ENCODE results near the gene GID8.

DNA sequence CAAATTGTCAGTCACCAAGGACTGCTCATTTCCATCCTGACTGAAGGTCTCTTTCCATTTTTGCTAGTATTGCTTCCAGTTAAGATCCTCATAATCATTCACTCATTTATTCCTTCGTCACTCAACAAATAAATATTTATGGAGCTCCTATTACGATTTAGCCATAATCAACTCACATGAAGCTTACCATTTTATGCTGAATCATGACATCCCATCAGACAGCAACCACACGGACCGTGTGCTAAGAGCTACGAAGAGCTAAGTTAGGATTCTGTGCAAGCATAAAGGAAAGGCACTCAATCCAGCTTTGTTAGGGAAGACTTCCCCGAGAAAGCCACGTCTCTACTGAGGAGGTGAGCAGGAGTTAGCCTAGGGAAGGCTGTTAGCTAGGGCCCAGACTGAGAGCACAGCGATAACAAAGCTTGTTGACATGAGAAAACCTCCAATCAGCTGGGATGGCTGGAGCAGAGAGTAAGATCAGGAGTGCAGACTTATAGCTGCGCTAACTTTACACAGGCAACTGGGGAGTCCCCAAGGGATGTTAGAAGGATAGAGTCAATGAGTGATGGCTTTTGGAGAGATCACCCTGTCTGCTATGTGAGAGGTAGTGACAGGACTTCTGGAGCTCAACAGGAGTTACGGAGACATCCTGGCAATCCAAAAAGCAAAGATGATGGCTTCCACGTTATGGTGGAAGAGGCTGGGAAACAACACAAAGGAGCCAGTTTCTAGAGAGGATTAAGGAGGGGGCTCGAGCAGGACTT is 2.6 kb upstream of the GID8 start:
- no peak for TF ChIP-seq POLR2A (IDR thresholded peaks at IDR 0.05; ENCODE audit: low read depth)
- TF ChIP-seq, protein P1, sequence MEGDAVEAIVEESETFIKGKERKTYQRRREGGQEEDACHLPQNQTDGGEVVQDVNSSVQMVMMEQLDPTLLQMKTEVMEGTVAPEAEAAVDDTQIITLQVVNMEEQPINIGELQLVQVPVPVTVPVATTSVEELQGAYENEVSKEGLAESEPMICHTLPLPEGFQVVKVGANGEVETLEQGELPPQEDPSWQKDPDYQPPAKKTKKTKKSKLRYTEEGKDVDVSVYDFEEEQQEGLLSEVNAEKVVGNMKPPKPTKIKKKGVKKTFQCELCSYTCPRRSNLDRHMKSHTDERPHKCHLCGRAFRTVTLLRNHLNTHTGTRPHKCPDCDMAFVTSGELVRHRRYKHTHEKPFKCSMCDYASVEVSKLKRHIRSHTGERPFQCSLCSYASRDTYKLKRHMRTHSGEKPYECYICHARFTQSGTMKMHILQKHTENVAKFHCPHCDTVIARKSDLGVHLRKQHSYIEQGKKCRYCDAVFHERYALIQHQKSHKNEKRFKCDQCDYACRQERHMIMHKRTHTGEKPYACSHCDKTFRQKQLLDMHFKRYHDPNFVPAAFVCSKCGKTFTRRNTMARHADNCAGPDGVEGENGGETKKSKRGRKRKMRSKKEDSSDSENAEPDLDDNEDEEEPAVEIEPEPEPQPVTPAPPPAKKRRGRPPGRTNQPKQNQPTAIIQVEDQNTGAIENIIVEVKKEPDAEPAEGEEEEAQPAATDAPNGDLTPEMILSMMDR (IDR thresholded peaks at IDR 0.05): no peak

All from esophagus muscularis mucosa (tissue), 3 donors.